HepG2 (cell line): ENCODE data around the gene EPB41L2. TPM values are rescaled to one million over a fixed set of nuclear protein-coding genes. Genes with fewer than 3 reads are reported as not detected.

ENCODE experiments used
- KDM2A ChIP-seq: sonication (generic); formaldehyde crosslinking; IDR thresholded peaks from 2 replicates; pipeline ENCODE4 v1.4.0; 2020; ENCODE audit warnings: low read depth, missing genetic modification reagents, borderline replicate concordance
- MYNN ChIP-seq: sonication (generic); formaldehyde crosslinking; IDR thresholded peaks from 2 replicates; pipeline ENCODE4 v1.4.0; 2020; ENCODE audit warnings: mild to moderate bottlenecking, low read depth, missing genetic modification reagents
- REL ChIP-seq: sonication (generic); formaldehyde crosslinking; conservative IDR thresholded peaks from 2 replicates; pipeline ENCODE4 v1.8.0; 2022; ENCODE audit warnings: mild to moderate bottlenecking, missing genetic modification reagents, moderate library complexity
- TBX2 ChIP-seq: sonication (generic); formaldehyde crosslinking; IDR thresholded peaks from 2 replicates; pipeline ENCODE4 v1.5.0; 2020; ENCODE audit warnings: missing genetic modification reagents, mild to moderate bottlenecking, borderline replicate concordance
- ZNF543 ChIP-seq: sonication (generic); formaldehyde crosslinking; IDR thresholded peaks from 2 replicates; pipeline ENCODE4 v1.4.0; 2020; ENCODE audit warnings: mild to moderate bottlenecking, missing genetic modification reagents
- ZSCAN9 ChIP-seq: IDR thresholded peaks from 2 replicates; pipeline ENCODE4 v1.6.1; 2016; ENCODE audit warnings: borderline replicate concordance
- ZUFSP ChIP-seq: sonication (generic); formaldehyde crosslinking; IDR thresholded peaks from 2 replicates; pipeline ENCODE4 v1.9.0; 2021; ENCODE audit warnings: missing genetic modification reagents, mild to moderate bottlenecking, borderline replicate concordance
- polyA plus RNA-seq, 8 experiments: library from polyadenylated mRNA; depleted of rRNA in 3 of 8; stranded (reverse) in 7 of 8; unstranded in 1 of 8; fragments of >200 nt; fragmentation: Illumina TruSeq in 4 of 8; extraction: Trizol in 4 of 8; gene quantifications; 2 replicates each; pipeline versions ENCODE4 v1.2.1 to v1.2.3, GENCODE V29; 2011 to 2016; ENCODE audit warnings: low read depth in 4 of 8, missing spikeins in 1 of 8, mixed read lengths in 1 of 8; ENCODE audit not compliant: insufficient read depth in 1 of 8
- total RNA-seq, 5 experiments: library from RNA; depleted of rRNA; stranded (reverse); fragments of >200 nt; fragmentation: Illumina TruSeq; extraction: Trizol; gene quantifications; 2 replicates each; pipeline ENCODE4 v1.2.3, GENCODE V29; 2016; ENCODE audit warnings: low read depth in 1 of 5

The EPB41L2 gene
- total and polyA plus RNA-seq, 2 of the 13 experiments (the other 11 are each of a cell fraction or from before 2014, with no cell fraction given), result 41.7 to 56.4 TPM

GRCh38 chr6:130794010-130794697 lies 268.9 kb downstream of the EPB41L2 start (continued):
- TF ChIP-seq MYNN (CRISPR knock-in tag) (no peak), ZSCAN9 (CRISPR knock-in tag) (no peak), REL (CRISPR knock-in tag) (no peak), TBX2 (CRISPR knock-in tag) (no peak), ZNF543 (CRISPR knock-in tag) (no peak), ZUFSP (CRISPR knock-in tag) (no peak), KDM2A (no peak)

Other genes with a start within 250 kb of the EPB41L2 start
- 97.8 and 104 TPM in 2 replicates for gene SMLR1, start 235.8 kb downstream of the EPB41L2 start, total RNA-seq (2016; rRNA removed; fragmentation: Illumina TruSeq; extraction: Trizol)
- gene SMLR1, start 235.8 kb downstream of the EPB41L2 start, polyA plus RNA-seq (2011; rRNA removed), result 37.9 and 41.8 TPM in 2 replicates
- gene AKAP7, start 72.2 kb upstream of the EPB41L2 start, total RNA-seq (2016; rRNA removed; fragmentation: Illumina TruSeq; extraction: Trizol), result 10.9 and 11.7 TPM in 2 replicates
- gene AKAP7, start 72.2 kb upstream of the EPB41L2 start, polyA plus RNA-seq (2011; rRNA removed), result 2.5 and 3.6 TPM in 2 replicates